ENCODE data around the gene ZNF205. TPM values are rescaled to one million over a fixed set of nuclear protein-coding genes. Genes with fewer than 3 reads are reported as not detected.
A peak's percentile ranks its signal among the peaks of the same experiment; 100 is the strongest.

The ZNF205 gene
- total RNA-seq, 6 experiments from 2014 or later: 4.0 to 8.4 (median 5.4) TPM

DNA sequence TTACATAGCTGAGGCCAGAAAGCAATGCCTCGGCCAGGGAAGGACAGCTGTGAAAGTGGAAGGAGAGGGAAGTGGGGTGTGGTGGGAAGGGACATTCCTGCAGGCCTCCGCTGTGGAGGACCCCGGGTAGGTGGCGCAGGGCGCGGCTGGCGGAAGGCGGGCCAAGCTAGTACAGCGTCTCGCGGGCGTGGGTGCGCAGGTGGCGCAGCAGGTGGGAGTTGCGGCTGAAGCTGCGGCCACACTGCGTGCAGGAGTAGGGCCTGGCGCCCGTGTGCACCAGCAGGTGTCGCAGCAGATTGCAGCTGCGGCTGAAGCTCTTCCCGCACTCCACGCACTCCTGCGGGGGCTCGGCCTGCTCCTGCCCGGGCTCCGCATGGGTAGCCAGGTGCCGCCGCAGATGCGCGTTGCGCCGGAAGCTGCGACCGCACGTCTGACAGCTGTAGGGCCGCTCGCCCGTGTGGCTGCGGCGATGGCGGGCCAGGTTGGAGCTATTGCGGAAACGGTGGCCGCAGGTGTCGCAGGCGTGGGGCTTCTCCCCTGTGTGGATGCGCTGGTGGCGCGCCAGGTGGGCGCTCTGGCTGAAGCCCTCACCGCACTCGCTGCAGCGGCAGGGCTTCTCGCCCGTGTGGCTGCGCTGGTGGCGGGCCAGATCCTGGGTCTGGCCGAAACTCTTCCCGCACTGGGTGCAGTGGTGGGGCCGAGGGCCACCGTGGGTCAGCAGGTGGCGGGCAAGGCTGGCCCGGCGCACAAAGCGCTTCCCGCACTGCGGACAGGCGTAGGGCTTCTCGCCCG lies 23.3 kb upstream of the ZNF205 start:
- no peaks in the 10 kb centered on the region for H3K36me3 ChIP-seq
- H3K27ac ChIP-seq: no peak overlapping the region
- no peaks in the 10 kb centered on the region for H3K27me3 ChIP-seq
- no peak for ATAC-seq
- TF ChIP-seq POLR2A (IDR thresholded peaks at IDR 0.05): no peak
- TF ChIP-seq, protein P1, sequence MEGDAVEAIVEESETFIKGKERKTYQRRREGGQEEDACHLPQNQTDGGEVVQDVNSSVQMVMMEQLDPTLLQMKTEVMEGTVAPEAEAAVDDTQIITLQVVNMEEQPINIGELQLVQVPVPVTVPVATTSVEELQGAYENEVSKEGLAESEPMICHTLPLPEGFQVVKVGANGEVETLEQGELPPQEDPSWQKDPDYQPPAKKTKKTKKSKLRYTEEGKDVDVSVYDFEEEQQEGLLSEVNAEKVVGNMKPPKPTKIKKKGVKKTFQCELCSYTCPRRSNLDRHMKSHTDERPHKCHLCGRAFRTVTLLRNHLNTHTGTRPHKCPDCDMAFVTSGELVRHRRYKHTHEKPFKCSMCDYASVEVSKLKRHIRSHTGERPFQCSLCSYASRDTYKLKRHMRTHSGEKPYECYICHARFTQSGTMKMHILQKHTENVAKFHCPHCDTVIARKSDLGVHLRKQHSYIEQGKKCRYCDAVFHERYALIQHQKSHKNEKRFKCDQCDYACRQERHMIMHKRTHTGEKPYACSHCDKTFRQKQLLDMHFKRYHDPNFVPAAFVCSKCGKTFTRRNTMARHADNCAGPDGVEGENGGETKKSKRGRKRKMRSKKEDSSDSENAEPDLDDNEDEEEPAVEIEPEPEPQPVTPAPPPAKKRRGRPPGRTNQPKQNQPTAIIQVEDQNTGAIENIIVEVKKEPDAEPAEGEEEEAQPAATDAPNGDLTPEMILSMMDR (IDR thresholded peaks at IDR 0.05): no peak
- peak in 1 of 3 donors; percentile 44 for DNase-seq
- no peaks in the 10 kb centered on the region for H3K4me1 ChIP-seq
- H3K9me3 ChIP-seq: no peaks in the 10 kb centered on the region
- no peak overlapping the region for H3K4me3 ChIP-seq
- WGBS (ENCODE audit: insufficient coverage, low coverage, low lambda C conversion rate, missing lambda C conversion rate): 60% methylated on average over 3 of the region's 71 CpGs
- intact Hi-C loops (cut with DNase I): no loop called here

DNA sequence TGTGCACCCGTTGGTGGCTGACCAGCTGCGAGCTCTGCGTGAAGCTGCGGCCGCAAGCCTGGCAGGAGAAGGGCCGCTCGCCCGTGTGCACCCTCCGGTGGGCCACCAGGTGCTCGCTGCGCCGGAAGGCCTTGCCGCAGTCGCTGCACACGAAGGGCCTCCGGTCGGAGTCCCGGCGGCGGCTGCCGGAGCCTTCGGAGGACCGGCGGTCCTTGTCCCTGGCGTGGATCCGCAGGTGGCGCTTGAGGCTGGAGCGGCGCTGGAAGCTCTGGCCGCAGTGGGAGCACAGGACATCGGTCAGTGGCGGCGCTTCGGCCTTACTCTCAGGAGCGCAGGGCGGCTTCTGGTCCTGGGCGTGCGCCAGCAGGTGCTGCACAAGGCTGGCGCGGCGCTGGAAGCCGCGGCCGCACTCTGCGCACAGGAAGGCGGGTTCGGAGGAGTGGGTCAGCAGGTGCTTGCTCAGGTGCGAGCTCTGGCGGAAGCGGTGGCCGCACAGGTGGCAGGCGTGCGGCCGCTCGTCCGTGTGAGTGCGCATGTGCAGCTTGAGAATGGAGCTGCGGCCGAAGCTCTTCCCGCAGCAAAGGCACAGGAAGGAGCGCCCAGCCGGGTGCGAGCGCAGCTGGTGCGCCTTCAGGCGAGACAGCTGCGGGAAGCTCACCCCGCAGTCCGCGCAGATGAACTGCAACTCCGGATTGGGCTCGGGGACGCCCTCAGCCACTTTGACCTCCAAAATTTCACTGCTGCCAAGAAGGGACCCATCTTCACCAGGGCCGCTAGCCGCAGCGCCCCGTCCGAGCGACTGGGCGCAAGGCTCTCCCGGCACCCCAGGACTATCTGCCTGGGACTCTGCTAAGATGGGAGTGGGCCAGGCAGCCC lies 22.4 kb upstream of the ZNF205 start:
- intact Hi-C loops (cut with DNase I): no loop called here
- ATAC-seq (no peak), DNase-seq (peak in 1 of 3 donors; percentile 45)
- TF ChIP-seq POLR2A (IDR thresholded peaks at IDR 0.05): no peak
- TF ChIP-seq, protein P1 (IDR thresholded peaks at IDR 0.05): no peak
- H3K27me3 ChIP-seq: no peaks in the 10 kb centered on the region
- no peaks in the 10 kb centered on the region for H3K4me1 ChIP-seq
- H3K27ac ChIP-seq: no peak overlapping the region
- no peaks in the 10 kb centered on the region for H3K9me3 ChIP-seq
- whole genome bisulfite sequencing (ENCODE audit: insufficient coverage, low coverage, low lambda C conversion rate, missing lambda C conversion rate): 86% methylated on average over 5 of the region's 81 CpGs
- no peaks in the 10 kb centered on the region for H3K36me3 ChIP-seq
- H3K4me3 ChIP-seq: no peak overlapping the region

DNA sequence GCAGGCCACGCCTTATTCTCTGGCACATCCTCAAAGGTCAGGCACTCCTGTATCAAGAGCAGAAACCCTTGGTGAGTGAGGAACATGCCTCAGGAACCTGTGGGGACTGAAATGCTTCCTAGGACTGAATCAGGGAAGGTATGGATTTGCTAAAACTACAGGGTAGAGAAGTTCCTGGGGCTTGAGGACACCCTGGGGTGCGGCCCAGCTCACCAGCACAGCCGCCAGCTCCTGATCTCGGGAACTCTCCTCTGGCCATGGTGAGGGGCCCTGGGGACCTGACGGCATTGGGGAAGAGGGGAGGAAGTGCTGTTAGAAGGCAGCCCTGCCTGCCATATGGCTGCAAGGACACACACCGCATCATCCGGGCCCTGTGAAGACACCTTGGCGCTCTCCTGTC lies 20.8 kb upstream of the ZNF205 start:
- Histone ChIP-seq H3K9me3 (no peaks in the 10 kb centered on the region), H3K4me1 (no peaks in the 10 kb centered on the region), H3K4me3 (no peak overlapping the region), H3K27me3 (no peaks in the 10 kb centered on the region), H3K27ac (no peak overlapping the region), H3K36me3 (no peaks in the 10 kb centered on the region)
- WGBS (ENCODE audit: insufficient coverage, low coverage, low lambda C conversion rate, missing lambda C conversion rate): 78% methylated on average over 3 of the region's 8 CpGs
- no peak for DNase-seq
- TF ChIP-seq POLR2A (IDR thresholded peaks at IDR 0.05): no peak
- TF ChIP-seq, protein P1 (IDR thresholded peaks at IDR 0.05): no peak
- ATAC-seq: no peak
- intact Hi-C loops (cut with DNase I): no loop called here

DNA sequence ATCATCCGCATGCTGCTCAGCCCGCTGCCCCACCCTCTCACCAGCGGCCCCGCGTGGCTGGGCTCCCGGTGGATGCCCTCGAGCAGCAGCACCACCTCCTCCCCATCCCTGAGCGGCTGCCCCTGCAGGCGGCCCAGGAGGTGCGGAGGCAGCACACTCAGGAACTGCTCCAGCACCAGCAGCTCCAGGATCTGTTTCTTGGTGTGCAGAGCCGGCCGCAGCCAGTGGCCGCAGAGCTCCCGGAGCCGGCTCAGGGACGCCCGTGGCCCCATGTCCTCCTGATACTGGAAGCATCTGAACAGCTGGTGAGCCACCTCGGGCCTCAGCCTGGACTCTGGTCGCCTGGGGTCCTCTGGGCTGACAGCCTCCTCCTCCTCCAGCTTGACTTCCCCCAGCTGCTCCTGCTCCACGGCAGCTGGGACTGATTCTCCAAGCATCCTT lies 19.9 kb upstream of the ZNF205 start:
- no peak for TF ChIP-seq POLR2A (IDR thresholded peaks at IDR 0.05)
- TF ChIP-seq, protein P1 (IDR thresholded peaks at IDR 0.05): no peak
- no peak for DNase-seq
- no peaks in the 10 kb centered on the region for H3K27me3 ChIP-seq
- ATAC-seq: no peak
- WGBS (ENCODE audit: insufficient coverage, low coverage, low lambda C conversion rate, missing lambda C conversion rate): no CpG with 5 or more reads among the region's 20 CpGs
- no peaks in the 10 kb centered on the region for H3K36me3 ChIP-seq
- intact Hi-C loops (cut with DNase I): no loop called here
- H3K27ac ChIP-seq: no peak overlapping the region
- H3K4me1 ChIP-seq: no peaks in the 10 kb centered on the region
- no peak overlapping the region for H3K4me3 ChIP-seq
- H3K9me3 ChIP-seq: no peaks in the 10 kb centered on the region

Data from right lobe of liver (tissue), 6 donors.